ENCODE results near the gene PTPRN2. TPM values are rescaled to one million over a fixed set of nuclear protein-coding genes. Genes with fewer than 3 reads are reported as not detected.
A peak's percentile ranks its signal among the peaks of the same experiment; 100 is the strongest.
"Not testable (repeated sequence)": the region's sequence is repeated elsewhere in the genome, so short reads cannot be mapped to it uniquely, and the experiment has no call there.

Gene PTPRN2
- total RNA-seq, 1 experiment from 2014 or later, result 4.4 TPM

DNA sequence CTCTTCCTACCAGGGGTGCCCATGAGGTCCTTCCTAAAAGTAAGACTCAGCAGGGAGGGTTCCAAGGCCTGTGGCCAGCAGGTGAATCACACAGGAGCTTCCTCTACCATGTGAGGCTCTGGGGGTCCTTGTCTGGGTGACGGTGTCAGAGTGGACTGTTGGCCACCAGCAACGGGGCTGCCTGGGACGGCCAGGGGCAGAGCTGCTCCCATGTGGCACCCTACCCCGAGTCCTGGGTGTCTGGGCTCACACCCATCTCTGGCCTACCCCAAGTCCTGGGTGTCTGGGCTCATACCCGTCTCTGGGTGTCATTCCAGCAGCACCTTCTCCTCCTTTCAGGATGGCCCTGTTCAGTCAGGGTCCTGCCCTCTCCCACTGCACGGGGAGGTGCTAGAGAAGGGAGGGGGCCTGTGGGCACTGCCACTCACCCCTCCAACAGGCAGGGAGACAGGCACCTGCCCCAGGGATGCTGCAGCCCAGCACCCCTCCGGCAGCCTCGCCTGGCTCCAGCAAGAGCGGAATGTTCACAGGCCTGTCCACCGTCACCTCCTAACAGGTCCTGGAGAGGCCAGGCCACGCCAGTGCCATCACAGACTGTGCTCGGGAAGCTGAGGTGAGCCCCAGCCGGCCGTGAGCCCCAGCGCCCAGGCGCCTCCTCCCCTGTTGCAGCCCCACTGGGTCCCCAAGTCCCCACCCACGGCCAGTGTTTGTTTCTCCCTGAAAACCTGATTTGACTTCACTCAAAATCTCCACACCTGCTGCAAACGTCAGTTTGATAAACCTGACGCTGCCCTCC is 143.7 kb downstream of the PTPRN2 start:
- no peak for DNase-seq (ENCODE audit: low spot score)

DNA sequence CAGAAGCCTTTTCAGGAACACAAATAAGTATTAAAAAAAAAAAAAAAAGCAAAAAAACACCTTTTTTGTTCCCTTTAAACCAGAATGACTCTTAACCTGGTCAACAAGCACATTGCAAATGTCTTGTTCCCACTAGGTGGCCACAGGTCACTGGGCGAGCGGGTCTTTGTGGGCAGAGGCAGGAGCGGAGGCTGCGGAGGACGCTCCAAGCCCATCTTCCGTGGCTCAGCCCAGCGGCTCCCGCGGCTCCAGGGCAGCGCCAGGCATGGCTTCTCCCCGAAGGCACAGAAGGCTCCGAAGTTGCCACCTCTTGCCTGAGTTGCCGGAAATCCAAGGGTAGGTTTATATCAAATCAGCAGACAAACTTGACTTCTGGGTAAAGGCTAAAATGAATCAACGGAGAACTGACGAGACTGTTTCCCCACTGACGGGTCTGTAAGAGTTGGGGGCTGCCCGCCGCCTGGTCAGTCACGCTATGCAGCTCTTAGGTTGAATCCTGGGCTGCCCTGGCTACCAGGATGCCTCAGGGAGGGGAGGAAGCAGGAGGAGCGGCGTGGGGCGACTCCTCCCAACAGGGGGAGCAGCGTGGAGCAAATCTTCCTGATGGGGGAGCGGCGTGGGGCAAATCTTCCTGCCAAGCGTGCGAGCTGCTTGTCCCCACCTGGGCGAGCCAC is 144.5 kb downstream of the PTPRN2 start:
- DNase-seq (ENCODE audit: low spot score), result no peak

GRCh38 chr7:158442260-158442659 is 145.4 kb downstream of the PTPRN2 start:
- DNase-seq (ENCODE audit: low spot score), result no peak

- no peak for DNase-seq (ENCODE audit: low spot score)
These were observed 148.6 kb downstream of the PTPRN2 start for GRCh38 chr7:158439035-158439434.

GRCh38 chr7:158432369-158433341 is 155.0 kb downstream of the PTPRN2 start:
- peak; percentile 65 for DNase-seq (ENCODE audit: low spot score)

DNA sequence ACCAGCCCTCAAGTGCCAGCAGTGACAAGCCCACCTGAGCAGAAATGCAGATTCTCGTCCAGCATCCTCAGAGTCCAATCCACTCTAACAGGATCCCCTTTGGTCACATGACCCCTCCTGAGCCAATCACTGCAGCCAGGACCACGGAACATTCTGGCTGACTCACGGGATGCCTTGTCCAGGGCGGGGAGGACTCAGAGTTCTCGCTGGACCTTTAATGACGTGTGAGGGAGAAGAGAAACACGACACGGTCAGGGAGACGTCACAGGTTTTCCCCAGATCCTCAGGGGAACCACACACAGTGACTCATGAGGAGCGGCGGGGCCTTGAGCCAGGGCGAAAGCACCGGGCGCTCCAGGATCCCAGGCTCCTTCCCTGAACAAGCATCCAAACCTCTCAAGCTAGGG is 155.7 kb downstream of the PTPRN2 start:
- DNase-seq (ENCODE audit: low spot score), result peak; percentile 98

- DNase-seq (ENCODE audit: low spot score), result no peak
These were observed 156.3 kb downstream of the PTPRN2 start for GRCh38 chr7:158431055-158431940.

- DNase-seq (ENCODE audit: low spot score), result no peak
These were observed 157.2 kb downstream of the PTPRN2 start for GRCh38 chr7:158430308-158431034.

DNA sequence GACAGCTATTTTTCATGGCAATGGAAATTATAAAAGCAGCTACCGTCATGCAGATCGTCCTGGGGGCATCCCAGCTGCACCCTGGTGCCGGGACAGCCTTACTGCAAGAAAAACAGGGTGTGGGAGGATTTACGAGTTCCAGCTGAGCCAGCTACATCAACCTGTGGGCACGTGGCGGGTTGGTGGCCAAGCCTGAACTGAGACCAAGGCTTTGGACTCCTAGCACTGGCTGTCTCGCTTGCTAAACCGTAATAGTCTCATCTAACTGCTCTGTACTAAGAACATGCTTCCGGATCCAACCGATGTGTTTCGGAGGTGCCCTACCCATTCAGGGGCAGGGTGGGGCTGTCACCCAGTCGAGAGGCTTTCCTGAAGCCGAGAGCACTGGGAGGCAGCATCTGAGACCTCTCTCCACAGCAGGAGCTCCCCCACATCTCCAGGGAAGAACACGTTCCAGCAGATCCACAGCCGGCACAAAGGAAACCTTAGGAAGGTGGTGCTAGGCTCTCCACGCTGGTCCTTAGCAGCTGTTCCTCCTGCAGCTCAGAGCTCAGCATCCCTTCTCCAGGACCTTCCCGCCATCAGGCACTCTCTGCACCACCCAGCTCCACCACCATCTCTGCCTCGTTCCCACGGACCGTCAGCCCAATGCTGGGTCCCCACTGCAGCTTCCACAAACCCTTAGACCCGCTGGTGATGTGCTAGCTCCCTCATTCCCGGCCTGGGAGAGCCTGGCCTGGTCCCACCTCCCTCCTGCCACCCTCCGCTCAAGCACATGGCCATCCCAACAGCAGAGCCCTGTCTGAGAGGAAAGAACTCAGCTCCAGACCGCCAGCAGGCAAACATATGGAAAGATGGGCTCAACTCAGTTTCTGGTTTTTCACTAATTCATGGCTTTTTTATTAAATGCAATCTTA is 158.5 kb downstream of the PTPRN2 start:
- DNase-seq (ENCODE audit: low spot score), result no peak

GRCh38 chr7:158428131-158428836 is 159.3 kb downstream of the PTPRN2 start:
- DNase-seq (ENCODE audit: low spot score), result no peak

DNA sequence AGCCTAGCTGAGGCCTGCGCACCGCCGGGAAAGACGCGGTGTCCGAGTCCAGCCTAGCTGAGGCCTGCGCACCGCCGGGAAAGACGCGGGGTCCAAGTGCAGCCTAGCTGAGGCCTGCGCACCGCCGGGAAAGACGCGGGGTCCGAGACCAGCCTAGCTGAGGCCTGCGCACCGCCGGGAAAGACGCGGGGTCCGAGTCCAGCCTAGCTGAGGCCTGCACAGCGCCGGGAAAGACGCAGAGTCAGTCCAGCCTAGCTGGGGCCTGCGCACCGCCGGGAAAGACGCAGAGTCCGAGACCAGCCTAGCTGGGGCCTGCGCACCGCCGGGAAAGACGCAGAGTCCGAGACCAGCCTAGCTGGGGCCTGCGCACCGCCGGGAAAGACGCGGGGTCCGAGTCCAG is 161.9 kb downstream of the PTPRN2 start:
- not testable (repeated sequence) for DNase-seq (ENCODE audit: low spot score)

- no peak for DNase-seq (ENCODE audit: low spot score)
These were observed 163.1 kb downstream of the PTPRN2 start for GRCh38 chr7:158424531-158424930.

DNA sequence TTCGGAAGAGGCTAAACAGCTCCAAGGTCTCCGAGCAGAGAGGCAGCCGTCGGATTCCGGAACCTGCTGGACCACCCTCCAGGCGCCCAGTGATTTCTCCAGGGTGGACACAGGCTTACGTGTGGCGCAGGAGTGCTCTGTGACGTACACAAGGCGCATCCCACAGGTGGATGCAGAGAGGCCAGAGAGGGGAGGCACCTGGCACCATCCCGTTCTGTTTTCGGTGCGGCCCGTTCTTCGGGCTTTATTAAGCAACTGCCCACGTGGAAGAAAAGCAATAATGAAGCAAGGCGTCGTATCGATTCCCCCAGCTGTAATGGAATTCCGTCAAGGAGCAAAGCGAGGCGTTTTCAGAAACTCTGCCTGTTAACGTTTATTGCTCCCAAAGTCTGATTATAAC is 163.6 kb downstream of the PTPRN2 start:
- no peak for DNase-seq (ENCODE audit: low spot score)

DNA sequence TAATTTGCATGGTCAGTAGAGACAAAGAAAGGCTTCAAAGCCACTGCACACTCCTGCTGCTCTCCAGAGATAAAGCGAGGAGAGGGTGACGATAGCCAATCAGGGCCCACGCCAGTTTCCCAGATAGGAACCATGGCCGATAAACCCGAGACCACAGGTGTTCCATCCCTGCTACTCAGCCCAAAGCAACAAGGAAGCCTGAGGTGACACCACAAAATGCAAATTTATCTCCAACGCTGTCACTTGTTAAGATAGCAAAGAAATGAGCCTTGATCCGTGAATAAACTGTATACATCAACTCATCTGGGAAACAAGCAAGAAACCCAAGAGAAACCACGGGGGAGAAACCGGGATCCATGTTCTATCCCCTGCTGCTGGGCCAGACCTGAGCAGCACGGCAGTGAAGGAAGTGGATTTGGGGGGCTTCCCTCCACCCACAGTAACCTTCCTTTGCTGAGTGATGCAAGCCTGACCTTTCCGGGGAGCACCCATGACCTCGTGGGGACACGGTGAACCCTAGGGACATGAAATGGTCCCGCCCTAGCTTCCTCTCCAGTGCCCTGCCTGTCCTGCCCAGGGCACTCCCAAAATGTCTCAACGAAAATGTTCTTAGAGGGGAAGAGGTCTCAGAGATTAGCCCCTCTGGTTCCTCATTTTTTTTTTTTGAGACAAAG is 164.6 kb downstream of the PTPRN2 start:
- no peak for DNase-seq (ENCODE audit: low spot score)

GRCh38 chr7:158422196-158422886 is 165.3 kb downstream of the PTPRN2 start:
- no peak for DNase-seq (ENCODE audit: low spot score)

DNA sequence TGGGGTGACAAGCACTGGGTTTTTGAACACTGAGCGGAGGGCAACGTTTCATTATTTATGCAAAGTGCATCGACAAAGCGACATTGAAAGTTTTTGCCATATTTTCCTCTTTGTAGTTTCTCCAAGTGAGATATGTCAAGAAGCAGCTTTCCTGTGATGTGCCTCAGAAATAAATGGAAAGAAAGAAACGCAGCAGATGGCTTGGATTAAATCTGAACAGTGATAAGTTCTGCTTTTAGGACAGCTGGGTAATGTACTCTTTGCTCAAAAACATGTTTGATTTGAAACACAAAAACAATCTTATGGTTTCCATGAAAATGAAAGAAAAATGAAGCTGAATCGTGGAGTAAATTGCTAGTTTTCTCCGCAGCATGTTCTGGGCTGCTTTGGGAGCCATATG is 166.3 kb downstream of the PTPRN2 start:
- no peak for DNase-seq (ENCODE audit: low spot score)

DNA sequence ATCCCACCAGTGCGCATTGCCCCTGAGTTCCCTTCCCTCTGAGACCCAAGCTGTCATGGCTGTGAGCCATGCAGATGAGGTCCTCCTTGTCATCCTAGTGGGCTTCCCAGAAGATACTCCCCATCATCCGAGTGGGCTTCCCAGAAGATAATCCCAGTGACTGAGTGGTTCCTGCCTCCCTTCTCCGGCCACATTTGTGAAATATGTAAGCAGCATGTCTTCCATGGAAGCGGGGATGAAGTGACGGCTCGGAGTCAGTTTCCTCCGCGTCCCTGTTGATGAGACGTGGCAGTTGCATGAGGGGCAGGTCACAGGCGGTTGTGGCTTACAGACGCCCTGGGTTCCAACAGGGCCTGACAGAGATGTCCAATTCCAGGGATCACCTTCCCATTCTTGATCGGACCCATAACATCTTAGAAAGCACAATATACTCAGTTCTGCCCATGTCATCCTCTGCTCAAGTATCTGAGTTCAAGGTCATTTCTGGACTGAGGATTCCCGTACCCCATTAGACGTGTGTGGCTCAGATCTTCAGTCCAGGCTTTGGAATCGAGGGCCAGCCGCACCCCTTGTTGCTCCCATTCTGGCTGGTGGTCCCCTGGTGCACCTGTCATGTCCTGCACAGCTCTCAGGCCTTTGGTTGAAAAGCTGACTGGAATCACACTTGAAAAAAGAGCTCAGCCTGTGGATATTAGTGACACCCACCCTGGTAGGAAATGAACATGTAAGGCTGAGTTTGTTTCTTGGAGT is 166.9 kb downstream of the PTPRN2 start:
- no peak for DNase-seq (ENCODE audit: low spot score)
